Right ventricle myocardium inferior (tissue), 1 donor: ENCODE data around the gene TAF11L5. TPM values are rescaled to one million over a fixed set of nuclear protein-coding genes. Genes with fewer than 3 reads are reported as not detected.

ENCODE experiments used
- total RNA-seq: library from RNA; stranded (reverse); fragmentation: NEBNext Ultra II Directional; extraction: Animal tissue kit (Norgen Biotek cat#: 25700); gene quantifications from one replicate; pipeline ENCODE4 v1.2.1, GENCODE V29; 2021
- donor health status: DM: no; HTN: yes; CAD: no; lungs with severe emphysema.

Gene TAF11L5
- total RNA-seq, 1 donor from 2014 or later, result not detected

Other genes with a start within 250 kb of the TAF11L5 start
- gene TAF11L2, start 27.0 kb upstream of the TAF11L5 start, total RNA-seq, result not detected
- gene TAF11L3, start 6.9 kb upstream of the TAF11L5 start, total RNA-seq, result not detected
- not detected for gene TAF11L4, start 3.4 kb upstream of the TAF11L5 start, total RNA-seq
- not detected for gene TAF11L6, start 3.4 kb downstream of the TAF11L5 start, total RNA-seq
- gene TAF11L7, start 60.5 kb downstream of the TAF11L5 start, total RNA-seq, result not detected
- gene TAF11L8, start 65.7 kb downstream of the TAF11L5 start, total RNA-seq, result not detected
- gene TAF11L9, start 69.2 kb downstream of the TAF11L5 start, total RNA-seq, result not detected
- not detected for gene TAF11L10, start 72.6 kb downstream of the TAF11L5 start, total RNA-seq
- not detected for gene TAF11L11, start 78.9 kb downstream of the TAF11L5 start, total RNA-seq
- not detected for gene TAF11L12, start 85.2 kb downstream of the TAF11L5 start, total RNA-seq
- gene TAF11L13, start 106.9 kb downstream of the TAF11L5 start, total RNA-seq, result not detected
- gene TAF11L14, start 109.2 kb downstream of the TAF11L5 start, total RNA-seq, result not detected